Caco-2 (cell line): ENCODE results near the gene REL. TPM values are rescaled to one million over a fixed set of nuclear protein-coding genes. Genes with fewer than 3 reads are reported as not detected.

ENCODE experiments used
- BruUV-seq: library from RNA; stranded (reverse); fragments of 400-500 nt; replicated peaks from 2 replicates; lab custom pipeline; 2021; lab: Mats Ljungman, UMichigan
- CTCF ChIA-PET: fragments of 300-600 bp; sonication (Branson Sonifier 250); formaldehyde crosslinking; loops from one replicate; lab custom pipeline; 2022; ENCODE audit warnings: antibody characterized with exemption; lab: Charles Lee
- POLR2A ChIA-PET: fragments of 300-600 bp; sonication (Branson Sonifier 250); formaldehyde crosslinking; loops from one replicate; lab custom pipeline; 2022; ENCODE audit warnings: antibody characterized with exemption; lab: Charles Lee
- DNase-seq, 2 experiments: peaks; one replicate each; pipeline versions ENCODE4 v3.0.0 to v3.0.0-alpha.2; 2020 to 2022
- H3K27me3 ChIP-seq: replicated peaks from 2 replicates; pipeline ENCODE4 v1.6.0; 2011; ENCODE audit warnings: low read length; ENCODE audit not compliant: control insufficient read depth, insufficient read depth
- H3K36me3 ChIP-seq: 2 replicates; pipeline ENCODE4 v1.5.1; 2011; ENCODE audit warnings: low read length; ENCODE audit not compliant: control insufficient read depth, insufficient read depth
- H3K4me1 ChIP-seq: fragments of 250-450 bp; sonication (Bioruptor Pico); 2 replicates; pipeline ENCODE4 v1.5.1; 2020; ENCODE audit warnings: mild to moderate bottlenecking
- H3K4me3 ChIP-seq: 2 replicates; pipeline ENCODE4 v1.5.1; 2011; ENCODE audit warnings: low read depth, mild to moderate bottlenecking, control low read depth, low read length
- H3K9me3 ChIP-seq: fragments of 250-450 bp; sonication (Bioruptor Pico); 2 replicates; pipeline ENCODE4 v1.5.1; 2020; ENCODE audit warnings: mild to moderate bottlenecking, moderate library complexity
- H3K27ac Mint-ChIP-seq: one replicate; pipeline ENCODE4 v1.8.0; 2022; ENCODE audit warnings: mixed read lengths; ENCODE audit not compliant: unreplicated experiment
- H3K27me3 Mint-ChIP-seq: one replicate; pipeline ENCODE4 v1.8.0; 2022; ENCODE audit warnings: mixed read lengths; ENCODE audit not compliant: insufficient read depth, unreplicated experiment
- H3K36me3 Mint-ChIP-seq: one replicate; pipeline ENCODE4 v1.8.0; 2022; ENCODE audit warnings: mild to moderate bottlenecking, mixed read lengths; ENCODE audit not compliant: insufficient read depth, unreplicated experiment
- H3K4me1 Mint-ChIP-seq: one replicate; pipeline ENCODE4 v1.8.0; 2022; ENCODE audit warnings: low read depth, mixed read lengths; ENCODE audit not compliant: unreplicated experiment
- H3K4me3 Mint-ChIP-seq: one replicate; pipeline ENCODE4 v1.8.0; 2022; ENCODE audit warnings: mild to moderate bottlenecking, moderate library complexity, mixed read lengths; ENCODE audit not compliant: unreplicated experiment
- H3K9me3 Mint-ChIP-seq: one replicate; pipeline ENCODE4 v1.8.0; 2022; ENCODE audit warnings: mixed read lengths; ENCODE audit not compliant: unreplicated experiment
- CTCF ChIP-seq, 2 experiments: fragments of 200-600 bp in 1 of 2; IDR thresholded peaks; 1 replicate in 1 of 2; 2 replicates in 1 of 2; pipeline versions ENCODE4 v1.5.1 to v1.8.0; 2011 to 2022; ENCODE audit warnings: antibody characterized with exemption in 1 of 2, control low read depth in 1 of 2, inconsistent platforms in 1 of 2, low read depth in 1 of 2, low read length in 1 of 2, mild to moderate bottlenecking in 1 of 2, moderate library complexity in 1 of 2; ENCODE audit not compliant: insufficient read depth in 1 of 2, severe bottlenecking in 1 of 2, unreplicated experiment in 1 of 2
- intact Hi-C: fragments of 100-400 bp; cut with micrococcal nuclease; formaldehyde crosslinking; loops from one replicate; pipeline ENCODE4 v1.10.0; 2022; ENCODE audit not compliant: unreplicated experiment
- total RNA-seq: library from RNA; stranded (reverse); gene quantifications from 2 replicates; pipeline ENCODE4 v1.2.3, GENCODE V29; 2022

REL gene
- total RNA-seq, 1 experiment from 2014 or later: 12.2 TPM

GRCh38 chr2:60867007-60867406 lies 14.4 kb upstream of the REL start:
- no peak overlapping the region for H3K4me3 Mint-ChIP-seq

GRCh38 chr2:60867848-60868247 lies 13.5 kb upstream of the REL start:
- Mint-ChIP-seq H3K36me3 (no peaks in the 10 kb centered on the region), H3K4me3 (no peak overlapping the region), H3K9me3 (peaks cover 15% of the 10 kb centered on the region), H3K27ac (no peak overlapping the region), H3K4me1 (no peaks in the 10 kb centered on the region), H3K27me3 (no peaks in the 10 kb centered on the region)
- no peak for TF ChIP-seq CTCF (IDR thresholded peaks at IDR 0.05; ENCODE audit: insufficient read depth in 1 of 2, low read depth in 1 of 2, low read length in 1 of 2, severe bottlenecking in 1 of 2, unreplicated experiment in 1 of 2)
- Histone ChIP-seq H3K36me3 (no peaks in the 10 kb centered on the region), H3K9me3 (peaks cover 3% of the 10 kb centered on the region; the same call in 1 of the 2 replicates), H3K27me3 (no peaks in the 10 kb centered on the region), H3K4me1 (no peaks in the 10 kb centered on the region), H3K4me3 (no peak overlapping the region)
- ChIA-PET POLR2A (no interaction called here), CTCF (no interaction called here)
- intact Hi-C loops: no loop called here
- no TSS peak for BruUV-seq
- no peak for DNase-seq

More at GRCh38 chr2:60867007-60867406, 14.4 kb upstream of the REL start:
- Mint-ChIP-seq H3K9me3 (peaks cover 15% of the 10 kb centered on the region), H3K4me1 (no peaks in the 10 kb centered on the region), H3K27ac (no peak overlapping the region), H3K27me3 (no peaks in the 10 kb centered on the region), H3K36me3 (no peaks in the 10 kb centered on the region)
- H3K4me1 ChIP-seq: no peaks in the 10 kb centered on the region
- POLR2A ChIA-PET: no interaction called here
- no peaks in the 10 kb centered on the region for H3K36me3 ChIP-seq
- TF ChIP-seq CTCF (IDR thresholded peaks at IDR 0.05; ENCODE audit: insufficient read depth in 1 of 2, low read depth in 1 of 2, low read length in 1 of 2, severe bottlenecking in 1 of 2, unreplicated experiment in 1 of 2): no peak
- H3K9me3 ChIP-seq: peaks cover 3% of the 10 kb centered on the region; the same call in 1 of the 2 replicates
- intact Hi-C loops: no loop called here
- no peak overlapping the region for H3K4me3 ChIP-seq
- no TSS peak for BruUV-seq
- DNase-seq: no peak
- CTCF ChIA-PET: no interaction called here
- no peaks in the 10 kb centered on the region for H3K27me3 ChIP-seq

GRCh38 chr2:60868589-60869273 lies 12.6 kb upstream of the REL start:
- TF ChIP-seq CTCF (IDR thresholded peaks at IDR 0.05; ENCODE audit: insufficient read depth in 1 of 2, low read depth in 1 of 2, low read length in 1 of 2, severe bottlenecking in 1 of 2, unreplicated experiment in 1 of 2): no peak
- H3K36me3 ChIP-seq: no peaks in the 10 kb centered on the region
- intact Hi-C loops: no loop called here
- no peak overlapping the region for H3K4me3 ChIP-seq
- no peaks in the 10 kb centered on the region for H3K36me3 Mint-ChIP-seq
- peaks cover 3% of the 10 kb centered on the region; the same call in 1 of the 2 replicates for H3K9me3 ChIP-seq
- H3K4me3 Mint-ChIP-seq: no peak overlapping the region
- H3K9me3 Mint-ChIP-seq: peaks cover 15% of the 10 kb centered on the region
- POLR2A ChIA-PET: no interaction called here
- no peak for DNase-seq
- H3K27me3 ChIP-seq: no peaks in the 10 kb centered on the region
- BruUV-seq: no TSS peak
- no peaks in the 10 kb centered on the region for H3K4me1 ChIP-seq
- no peaks in the 10 kb centered on the region for H3K27me3 Mint-ChIP-seq
- H3K27ac Mint-ChIP-seq: no peak overlapping the region
- no peaks in the 10 kb centered on the region for H3K4me1 Mint-ChIP-seq
- CTCF ChIA-PET: no interaction called here
